HEK293T (cell line): ENCODE data around the gene CEBPB.
A peak's percentile ranks its signal among the peaks of the same experiment; 100 is the strongest.

Experiments used
- CTCF ChIA-PET: fragments of 350-600 bp; formaldehyde crosslinking; extraction: SDS; loops from one replicate; lab custom pipeline; 2021; ENCODE audit warnings: antibody characterized with exemption, inconsistent platforms; lab: Yijun Ruan, JAX
- POLR2A ChIA-PET: fragments of 350-600 bp; formaldehyde crosslinking; extraction: SDS; loops from one replicate; lab custom pipeline; 2020; ENCODE audit warnings: antibody characterized with exemption, inconsistent platforms; lab: Yijun Ruan, JAX
- DNase-seq: peaks from one replicate; pipeline ENCODE4 v3.0.0; 2012; ENCODE audit warnings: mixed read lengths; ENCODE audit errors: extremely low spot score
- ARNT ChIP-seq: fragments of 450-650 bp; IDR thresholded peaks from 2 replicates; pipeline ENCODE4 v1.6.1; 2017; ENCODE audit warnings: mild to moderate bottlenecking
- BHLHE40 ChIP-seq: fragments of 450-650 bp; IDR thresholded peaks from 2 replicates; pipeline ENCODE4 v1.6.1; 2016; ENCODE audit warnings: mild to moderate bottlenecking, moderate library complexity, borderline replicate concordance
- CTBP1 ChIP-seq: fragments of 450-650 bp; IDR thresholded peaks from 2 replicates; pipeline ENCODE4 v1.6.1; 2016; ENCODE audit warnings: borderline replicate concordance
- ELF4 ChIP-seq: fragments of 450-650 bp; IDR thresholded peaks from 2 replicates; pipeline ENCODE4 v1.6.1; 2017; ENCODE audit warnings: antibody characterized with exemption
- FOXA1 ChIP-seq: fragments of 450-650 bp; IDR thresholded peaks from 2 replicates; pipeline ENCODE4 v1.6.1; 2016; ENCODE audit warnings: mild to moderate bottlenecking
- FOXK2 ChIP-seq: fragments of 450-650 bp; IDR thresholded peaks from 2 replicates; pipeline ENCODE4 v1.6.1; 2016; ENCODE audit warnings: mild to moderate bottlenecking
- FOXM1 ChIP-seq: fragments of 450-650 bp; IDR thresholded peaks from 2 replicates; pipeline ENCODE4 v1.6.1; 2017; ENCODE audit warnings: mild to moderate bottlenecking, borderline replicate concordance
- HDGF ChIP-seq: fragments of 450-650 bp; IDR thresholded peaks from 2 replicates; pipeline ENCODE4 v1.6.1; 2017; ENCODE audit warnings: antibody characterized with exemption, borderline replicate concordance
- L3MBTL2 ChIP-seq: fragments of 450-650 bp; conservative IDR thresholded peaks from 2 replicates; pipeline ENCODE4 v1.6.1; 2016; ENCODE audit warnings: mild to moderate bottlenecking
- LEF1 ChIP-seq: fragments of 450-650 bp; IDR thresholded peaks from 2 replicates; pipeline ENCODE4 v1.6.1; 2017; ENCODE audit warnings: mild to moderate bottlenecking, borderline replicate concordance
- NFRKB ChIP-seq: fragments of 450-650 bp; IDR thresholded peaks from 2 replicates; pipeline ENCODE4 v1.6.1; 2016; ENCODE audit warnings: mild to moderate bottlenecking, moderate library complexity
- SP1 ChIP-seq: fragments of 450-650 bp; IDR thresholded peaks from 2 replicates; pipeline ENCODE4 v1.6.1; 2017
- SUZ12 ChIP-seq: fragments of 450-650 bp; IDR thresholded peaks from 2 replicates; pipeline ENCODE4 v1.6.1; 2016; ENCODE audit warnings: mild to moderate bottlenecking
- TARDBP ChIP-seq: fragments of 450-650 bp; IDR thresholded peaks from 2 replicates; pipeline ENCODE4 v1.6.1; 2016
- ZNF384 ChIP-seq: fragments of 450-650 bp; IDR thresholded peaks from 2 replicates; pipeline ENCODE4 v1.6.1; 2016
- TF ChIP-seq, protein P1 (sequence below): fragments of 450-650 bp; IDR thresholded peaks from 2 replicates; pipeline ENCODE4 v1.6.1; 2016

CEBPB gene

DNA sequence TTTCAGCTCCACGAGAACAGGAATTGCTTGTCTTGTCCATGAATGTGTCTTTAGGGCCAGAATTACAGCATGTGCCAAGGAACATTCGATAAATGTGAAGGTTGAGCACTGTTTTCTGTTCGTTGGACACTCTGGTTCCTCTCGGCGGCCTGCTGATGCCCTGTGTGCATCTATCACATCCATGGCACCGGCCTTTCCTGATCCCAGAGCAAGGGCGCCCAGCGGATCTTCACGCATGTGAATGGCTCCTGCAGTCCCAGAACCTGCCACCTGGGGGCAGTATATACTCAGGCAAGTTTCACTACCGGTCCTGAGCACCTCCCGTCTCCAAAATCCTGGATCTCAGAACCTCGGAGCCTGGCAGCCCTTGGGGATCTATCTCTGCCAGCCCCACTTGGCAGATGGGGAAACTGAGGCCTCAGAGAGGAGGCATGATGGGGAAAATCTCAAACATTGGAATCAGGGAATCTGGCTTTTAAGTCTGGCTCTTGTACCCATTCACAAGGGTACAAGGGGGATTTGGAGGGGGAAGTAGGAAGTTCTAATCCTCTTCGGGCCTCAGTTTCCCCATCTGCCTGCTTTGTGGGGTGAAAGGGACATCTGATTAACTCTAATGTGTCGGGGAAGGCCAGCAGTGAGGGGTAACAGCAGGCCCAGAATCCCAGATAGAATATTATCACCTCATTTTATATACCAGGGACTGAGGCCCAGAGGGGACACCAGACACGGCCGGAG lies 4.3 kb upstream of the CEBPB start:
- ChIA-PET CTCF (interaction anchor here (0.7 kb wide), 1 partner anchor 123 kb away, joined by 4 read pairs; no protein-coding TSS in a partner anchor), POLR2A (interaction anchor here (1.3 kb wide), 1 partner anchor 70 kb away, joined by 3 read pairs; no protein-coding TSS in a partner anchor)
- TF ChIP-seq BHLHE40 (no peak), FOXK2 (no peak), FOXA1 (no peak), NFRKB (no peak), ELF4 (no peak), CTBP1 (no peak), SUZ12 (no peak), SP1 (no peak), HDGF (no peak), LEF1 (no peak), TARDBP (no peak), L3MBTL2 (no peak), ZNF384 (no peak), ARNT (no peak), FOXM1 (no peak)
- TF ChIP-seq, protein P1, sequence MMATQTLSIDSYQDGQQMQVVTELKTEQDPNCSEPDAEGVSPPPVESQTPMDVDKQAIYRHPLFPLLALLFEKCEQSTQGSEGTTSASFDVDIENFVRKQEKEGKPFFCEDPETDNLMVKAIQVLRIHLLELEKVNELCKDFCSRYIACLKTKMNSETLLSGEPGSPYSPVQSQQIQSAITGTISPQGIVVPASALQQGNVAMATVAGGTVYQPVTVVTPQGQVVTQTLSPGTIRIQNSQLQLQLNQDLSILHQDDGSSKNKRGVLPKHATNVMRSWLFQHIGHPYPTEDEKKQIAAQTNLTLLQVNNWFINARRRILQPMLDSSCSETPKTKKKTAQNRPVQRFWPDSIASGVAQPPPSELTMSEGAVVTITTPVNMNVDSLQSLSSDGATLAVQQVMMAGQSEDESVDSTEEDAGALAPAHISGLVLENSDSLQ, result no peak
- DNase-seq, result peak; percentile 74

DNA sequence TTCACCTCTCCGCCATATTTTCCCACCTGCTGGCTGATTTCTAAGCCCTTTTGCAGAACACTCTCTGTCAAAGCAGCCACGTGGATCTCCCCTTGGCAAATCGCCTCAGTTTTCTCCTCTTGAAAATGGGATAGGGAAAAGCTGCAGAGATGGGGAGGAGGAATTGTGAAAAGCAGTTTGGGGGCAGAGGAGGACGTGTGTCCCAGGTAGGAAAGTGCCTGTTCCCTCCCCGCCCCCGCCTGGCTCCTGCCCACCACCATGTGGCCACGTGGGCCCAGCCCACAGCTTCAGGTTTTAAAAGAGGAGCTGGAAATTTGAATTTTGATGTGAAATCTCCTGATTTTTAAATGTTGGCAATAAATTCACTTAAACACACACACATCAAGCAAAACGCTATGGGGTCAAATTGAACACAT lies 3.6 kb upstream of the CEBPB start:
- ChIA-PET POLR2A (interaction anchor here (1.3 kb wide), 1 partner anchor 71 kb away, joined by 3 read pairs; no protein-coding TSS in a partner anchor), CTCF (interaction anchor here (0.8 kb wide), 1 partner anchor 488 kb away, joined by 4 read pairs; no protein-coding TSS in a partner anchor)
- no peak for TF ChIP-seq ZNF384
- TF ChIP-seq FOXA1, result no peak
- TF ChIP-seq ELF4, result no peak
- no peak for TF ChIP-seq BHLHE40
- TF ChIP-seq, protein P1, result no peak
- TF ChIP-seq LEF1, result no peak
- no peak for TF ChIP-seq NFRKB
- no peak for TF ChIP-seq SUZ12
- TF ChIP-seq FOXM1, result no peak
- no peak for TF ChIP-seq CTBP1
- TF ChIP-seq TARDBP, result no peak
- TF ChIP-seq HDGF, result no peak
- no peak for TF ChIP-seq L3MBTL2
- no peak for TF ChIP-seq SP1
- no peak for DNase-seq

DNA sequence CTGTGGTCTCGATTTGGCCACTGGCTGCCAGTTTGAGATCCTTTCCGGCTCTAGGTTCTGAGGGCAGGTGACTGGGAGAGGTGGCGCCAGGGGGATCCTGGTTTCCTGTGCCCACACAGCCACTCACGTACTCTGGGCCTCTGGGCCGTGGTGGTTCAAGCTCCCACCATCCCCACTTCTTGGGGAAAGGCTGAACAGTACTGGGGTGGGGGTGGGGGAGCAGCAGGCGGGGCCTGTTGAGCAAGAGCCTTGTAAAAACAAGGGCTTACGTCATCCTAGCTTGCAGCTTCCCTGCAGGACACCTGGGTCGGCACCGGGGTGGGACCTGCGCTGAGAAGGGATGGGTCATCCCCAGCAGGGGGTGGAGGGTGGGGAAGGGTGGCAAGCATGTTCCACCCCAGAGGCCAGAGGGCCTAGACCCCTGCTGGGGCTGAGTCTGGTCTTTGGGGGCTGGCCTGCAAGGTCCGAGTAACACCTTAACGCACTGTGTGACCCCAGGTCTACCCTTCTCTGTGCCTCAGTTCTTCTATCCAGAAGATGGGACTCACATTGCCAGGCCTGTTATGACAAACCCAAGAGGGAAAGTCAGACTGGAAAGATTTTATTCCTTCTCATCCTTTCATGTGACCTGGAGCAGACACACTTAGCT lies 3.1 kb upstream of the CEBPB start:
- DNase-seq, result no peak
- ChIA-PET CTCF (interaction anchor here (0.8 kb wide), 1 partner anchor 487 kb away, joined by 4 read pairs; no protein-coding TSS in a partner anchor), POLR2A (interaction anchor here (1.3 kb wide), 1 partner anchor 71 kb away, joined by 3 read pairs; no protein-coding TSS in a partner anchor)
- no peak for TF ChIP-seq SUZ12
- no peak for TF ChIP-seq CTBP1
- TF ChIP-seq FOXM1, result no peak

DNA sequence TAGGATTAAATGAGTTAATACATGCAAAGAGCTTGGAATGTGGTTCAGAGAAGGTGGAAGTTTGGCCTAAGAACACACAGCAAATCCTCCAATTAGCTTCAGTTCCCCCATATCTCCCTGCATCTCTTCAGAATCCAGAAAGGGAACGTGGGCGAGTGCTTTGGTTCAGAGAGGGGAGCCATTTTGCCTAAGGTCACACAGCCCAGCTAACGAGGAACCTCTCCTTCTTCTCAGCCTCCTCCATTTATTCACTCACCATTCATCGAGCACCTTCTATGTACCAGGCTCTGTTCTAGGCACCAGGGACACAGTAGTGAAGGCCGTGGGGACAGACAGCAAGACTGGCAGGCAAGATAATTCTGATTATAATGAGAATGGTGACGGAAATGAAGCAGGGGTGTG lies 2.3 kb upstream of the CEBPB start:
- no peak for TF ChIP-seq ARNT
- TF ChIP-seq ELF4, result no peak
- TF ChIP-seq TARDBP, result no peak
- TF ChIP-seq NFRKB, result no peak
- TF ChIP-seq BHLHE40, result no peak
- TF ChIP-seq SP1, result no peak
- TF ChIP-seq LEF1, result no peak
- no peak for TF ChIP-seq FOXK2
- CTCF ChIA-PET, result no interaction called here
- POLR2A ChIA-PET, result interaction anchor here (1.3 kb wide), 1 partner anchor 97 kb away, joined by 4 read pairs; no protein-coding TSS in a partner anchor

DNA sequence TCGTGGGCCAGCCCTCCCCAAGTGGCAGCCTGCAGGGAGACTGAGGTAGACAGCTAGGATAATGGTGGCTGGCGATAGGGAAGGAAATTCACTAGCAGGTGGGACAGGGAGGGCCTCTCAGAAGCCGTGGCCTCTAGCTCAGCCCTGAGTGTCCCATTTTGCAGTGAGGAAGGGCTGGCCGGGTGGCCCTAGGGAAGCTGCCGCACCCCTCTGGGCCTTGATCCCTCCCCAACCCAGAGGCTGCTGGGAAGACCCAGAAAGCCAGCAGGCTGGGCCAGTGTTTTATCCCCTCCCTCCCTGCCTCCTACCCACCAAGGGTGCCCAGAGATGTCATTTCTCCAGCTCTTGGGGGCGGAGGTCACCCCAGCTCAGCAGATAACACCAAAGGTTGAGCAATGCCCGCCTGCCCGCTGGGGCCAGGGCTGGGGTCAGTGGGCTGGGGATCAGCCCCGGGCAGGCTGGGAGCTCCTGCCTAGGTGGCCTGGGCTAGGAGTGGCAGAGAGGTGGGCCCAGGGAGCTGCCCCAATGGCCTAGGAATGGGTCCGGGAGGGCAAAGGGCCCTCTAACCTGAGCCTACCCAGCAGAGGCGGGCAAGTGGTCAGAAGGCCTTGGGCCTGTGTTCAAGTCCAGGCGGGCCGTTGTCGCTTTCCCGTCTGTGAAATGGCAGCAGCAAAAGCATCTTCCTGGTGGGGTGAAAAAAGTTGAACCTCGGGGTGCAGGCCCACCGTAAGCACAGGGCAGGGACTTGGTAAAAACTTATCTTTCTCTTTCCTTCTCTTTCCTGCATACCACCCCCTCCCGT lies 1.6 kb upstream of the CEBPB start:
- no peak for DNase-seq
- ChIA-PET POLR2A (interaction anchor here (0.9 to 1.3 kb wide), 3 partner anchors 35 to 154 kb away, joined by 3 to 4 read pairs (median 4); no protein-coding TSS in a partner anchor), CTCF (no interaction called here)
- TF ChIP-seq HDGF (no peak), BHLHE40 (no peak), ZNF384 (no peak), ARNT (no peak)

More for the DNA sequence above, 2.3 kb upstream of the CEBPB start:
- DNase-seq, result no peak
